Thoracic aorta (tissue), 2 donors: Measurements from ENCODE around the gene MDM2. TPM values are rescaled to one million over a fixed set of nuclear protein-coding genes. Genes with fewer than 3 reads are reported as not detected.

Source experiments
- ATAC-seq: fragments of 150-250 bp; one replicate; pipeline ENCODE4 v1.8.0; 2017; ENCODE audit warnings: low read depth; ENCODE audit not compliant: insufficient number of reproducible peaks, low FRiP score
- DNase-seq: peaks from one replicate; pipeline ENCODE4 v3.0.0-alpha.2; 2020; ENCODE audit warnings: low spot score
- H3K27ac ChIP-seq, 2 donors: fragments of 200-600 bp; sonication (generic); 1 replicate in 1 of 2; 2 replicates in 1 of 2; pipeline ENCODE4 v1.5.1; 2016; ENCODE audit warnings: mild to moderate bottlenecking in 2 of 2, moderate library complexity in 2 of 2
- H3K27me3 ChIP-seq: fragments of 200-600 bp; sonication (generic); replicated peaks from 2 replicates; pipeline ENCODE4 v1.6.0; 2016; ENCODE audit warnings: mild to moderate bottlenecking; ENCODE audit not compliant: insufficient read depth
- H3K36me3 ChIP-seq: fragments of 200-600 bp; sonication (generic); one replicate; pipeline ENCODE4 v1.5.1; 2016
- H3K4me1 ChIP-seq, 2 donors: fragments of 200-600 bp; sonication (generic); 1 replicate in 1 of 2; 2 replicates in 1 of 2; pipeline versions ENCODE4 v1.5.1 to v1.6.0; 2016; ENCODE audit warnings: low read depth in 2 of 2, mild to moderate bottlenecking in 1 of 2; ENCODE audit not compliant: control insufficient read depth in 1 of 2
- H3K4me3 ChIP-seq: fragments of 200-600 bp; sonication (generic); 2 replicates; pipeline ENCODE4 v1.5.1; 2016; ENCODE audit warnings: mild to moderate bottlenecking
- H3K9me3 ChIP-seq: fragments of 200-600 bp; sonication (generic); 2 replicates; pipeline ENCODE4 v1.5.1; 2016
- total RNA-seq, 2 donors: library from RNA; depleted of rRNA; stranded (reverse); fragments of >200 nt; gene quantifications; one replicate each; pipeline versions ENCODE4 v1.1.0 to v1.2.3, GENCODE V29; 2016
- TF ChIP-seq, protein P1 (sequence below): fragments of 200-600 bp; sonication (generic); IDR thresholded peaks from one replicate; pipeline ENCODE4 v1.5.1; 2019; ENCODE audit warnings: antibody characterized with exemption

Gene MDM2
- total RNA-seq, 2 donors from 2014 or later: 62.0 to 101 TPM

GRCh38 chr12:68827895-68828671 lies 20.1 kb downstream of the MDM2 start:
- no peaks in the 10 kb centered on the region for H3K9me3 ChIP-seq
- H3K27ac ChIP-seq: no peak overlapping the region
- H3K27me3 ChIP-seq: no peaks in the 10 kb centered on the region
- no peak for ATAC-seq
- TF ChIP-seq, protein P1, sequence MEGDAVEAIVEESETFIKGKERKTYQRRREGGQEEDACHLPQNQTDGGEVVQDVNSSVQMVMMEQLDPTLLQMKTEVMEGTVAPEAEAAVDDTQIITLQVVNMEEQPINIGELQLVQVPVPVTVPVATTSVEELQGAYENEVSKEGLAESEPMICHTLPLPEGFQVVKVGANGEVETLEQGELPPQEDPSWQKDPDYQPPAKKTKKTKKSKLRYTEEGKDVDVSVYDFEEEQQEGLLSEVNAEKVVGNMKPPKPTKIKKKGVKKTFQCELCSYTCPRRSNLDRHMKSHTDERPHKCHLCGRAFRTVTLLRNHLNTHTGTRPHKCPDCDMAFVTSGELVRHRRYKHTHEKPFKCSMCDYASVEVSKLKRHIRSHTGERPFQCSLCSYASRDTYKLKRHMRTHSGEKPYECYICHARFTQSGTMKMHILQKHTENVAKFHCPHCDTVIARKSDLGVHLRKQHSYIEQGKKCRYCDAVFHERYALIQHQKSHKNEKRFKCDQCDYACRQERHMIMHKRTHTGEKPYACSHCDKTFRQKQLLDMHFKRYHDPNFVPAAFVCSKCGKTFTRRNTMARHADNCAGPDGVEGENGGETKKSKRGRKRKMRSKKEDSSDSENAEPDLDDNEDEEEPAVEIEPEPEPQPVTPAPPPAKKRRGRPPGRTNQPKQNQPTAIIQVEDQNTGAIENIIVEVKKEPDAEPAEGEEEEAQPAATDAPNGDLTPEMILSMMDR: no peak
- no peak for DNase-seq
- H3K4me3 ChIP-seq: no peak overlapping the region
- H3K36me3 ChIP-seq: peaks cover 37% of the 10 kb centered on the region
- no peaks in the 10 kb centered on the region for H3K4me1 ChIP-seq

GRCh38 chr12:68828672-68829068 lies 20.7 kb downstream of the MDM2 start:
- Histone ChIP-seq H3K36me3 (peaks cover 33% of the 10 kb centered on the region), H3K27ac (no peak overlapping the region), H3K9me3 (no peaks in the 10 kb centered on the region), H3K4me3 (no peak overlapping the region), H3K4me1 (no peaks in the 10 kb centered on the region), H3K27me3 (no peaks in the 10 kb centered on the region)
- TF ChIP-seq, protein P1: no peak
- ATAC-seq (no peak), DNase-seq (no peak)

GRCh38 chr12:68831272-68831671 lies 23.3 kb downstream of the MDM2 start:
- no peaks in the 10 kb centered on the region for H3K9me3 ChIP-seq
- H3K4me1 ChIP-seq: no peaks in the 10 kb centered on the region
- DNase-seq (no peak), ATAC-seq (no peak)
- TF ChIP-seq, protein P1: no peak
- H3K27ac ChIP-seq: no peak overlapping the region
- no peak overlapping the region for H3K4me3 ChIP-seq
- H3K36me3 ChIP-seq: peaks cover 21% of the 10 kb centered on the region
- H3K27me3 ChIP-seq: no peaks in the 10 kb centered on the region

- Histone ChIP-seq H3K9me3 (no peaks in the 10 kb centered on the region), H3K4me1 (no peaks in the 10 kb centered on the region), H3K4me3 (no peak overlapping the region), H3K27ac (no peak overlapping the region), H3K27me3 (no peaks in the 10 kb centered on the region), H3K36me3 (peaks cover 20% of the 10 kb centered on the region)
- ATAC-seq (no peak), DNase-seq (no peak)
- TF ChIP-seq, protein P1: no peak
These were observed 23.9 kb downstream of the MDM2 start for GRCh38 chr12:68831751-68832503.

GRCh38 chr12:68832504-68832867 lies 24.5 kb downstream of the MDM2 start:
- TF ChIP-seq, protein P1: no peak
- peaks cover 20% of the 10 kb centered on the region for H3K36me3 ChIP-seq
- ATAC-seq: no peak

More at GRCh38 chr12:68832504-68832867, 24.5 kb downstream of the MDM2 start:
- no peak for DNase-seq
- H3K4me1 ChIP-seq: no peaks in the 10 kb centered on the region
- no peaks in the 10 kb centered on the region for H3K27me3 ChIP-seq
- no peak overlapping the region for H3K4me3 ChIP-seq
- no peaks in the 10 kb centered on the region for H3K9me3 ChIP-seq
- H3K27ac ChIP-seq: no peak overlapping the region
